ENCODE measurements around the gene PKD1L1.

GRCh38 chr7:47812429-47813136, 135.7 kb downstream of the PKD1L1 start:
- TF ChIP-seq CTCF (IDR thresholded peaks at IDR 0.05) (no peak), POLR2A (IDR thresholded peaks at IDR 0.05) (no peak)

Measured in transverse colon (tissue), 3 donors.